Stimulated activated CD4-positive, alpha-beta T cell treated with anti-CD3 and anti-CD28 coated beads, TNF-alpha, amount 100 ng/mL, for 24 hours (primary cell): ENCODE measurements around the gene RNF175.

Source experiments
- DNase-seq, 3 experiments: peaks; one replicate each; pipeline ENCODE4 v3.0.0-alpha.2; 2020; ENCODE audit warnings: low read depth in 3 of 3

The RNF175 gene

DNA sequence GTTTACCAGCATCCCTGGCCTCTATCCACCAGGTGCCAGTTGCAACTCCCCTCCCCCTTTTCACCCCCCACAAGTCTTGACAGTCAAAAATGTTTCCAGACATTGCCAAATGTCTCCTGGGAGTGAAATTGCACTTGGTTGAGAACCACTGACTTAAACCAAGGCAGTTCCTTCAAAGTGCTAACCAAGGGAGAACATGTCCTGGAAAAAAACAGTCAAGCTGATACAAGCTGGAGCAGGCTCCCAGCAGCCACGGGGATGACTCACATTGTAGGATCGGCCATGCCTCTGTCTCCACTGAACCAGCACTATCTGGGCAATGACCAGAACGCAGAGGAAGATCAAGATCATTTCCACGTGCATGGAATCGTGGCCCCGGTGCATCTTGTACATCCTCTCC lies 11.4 kb downstream of the RNF175 start:
- no peak for DNase-seq

GRCh38 chr4:153747406-153747955 lies 12.3 kb downstream of the RNF175 start:
- DNase-seq, result no peak

- DNase-seq, result no peak
These were observed 14.2 kb downstream of the RNF175 start for GRCh38 chr4:153745651-153746050.

DNA sequence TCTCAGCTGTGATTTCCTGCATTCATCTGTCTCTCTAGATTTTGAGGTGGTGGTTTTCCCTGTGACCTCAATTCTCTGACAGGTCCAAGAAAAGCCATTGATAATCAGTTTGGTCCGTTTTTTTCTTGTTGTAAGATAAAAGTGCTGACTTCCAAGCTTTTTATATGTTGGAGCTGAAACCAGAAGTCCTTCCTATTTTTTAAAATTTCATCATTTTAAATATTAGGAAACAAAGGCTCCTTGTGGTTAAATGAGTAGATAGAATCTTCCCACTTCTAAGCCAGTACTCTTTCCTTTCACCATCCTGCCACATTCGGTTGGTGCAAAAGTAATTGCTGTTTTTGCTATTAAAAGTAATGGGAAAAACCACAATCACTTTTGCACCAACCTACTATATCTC lies 18.3 kb downstream of the RNF175 start:
- DNase-seq, result no peak

DNA sequence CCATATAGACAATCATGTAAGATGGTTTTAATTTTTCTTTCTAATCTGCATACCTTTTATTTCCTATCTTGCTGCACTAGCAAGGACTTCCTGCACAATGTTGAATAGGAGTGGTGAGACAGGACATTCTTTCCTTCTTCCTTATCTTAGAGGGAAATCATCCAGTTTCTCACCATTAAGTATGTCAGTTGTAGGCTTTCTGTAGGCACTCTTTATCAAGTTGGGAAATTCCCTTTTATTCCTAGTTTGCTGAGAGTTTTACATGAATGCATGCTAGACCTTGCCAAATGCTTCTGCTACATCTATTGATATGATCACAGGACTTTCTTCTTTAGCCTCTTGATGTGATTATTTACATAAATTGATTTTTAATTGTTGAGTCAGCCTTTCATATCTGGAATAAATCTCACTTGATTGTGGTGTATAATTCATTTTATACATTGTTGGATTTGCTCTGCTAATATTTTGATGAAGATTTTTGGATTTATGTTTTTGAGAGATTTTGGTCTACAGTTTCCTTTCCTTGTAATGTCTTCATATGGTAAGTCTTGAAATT lies 23.8 kb downstream of the RNF175 start:
- DNase-seq, result no peak

DNA sequence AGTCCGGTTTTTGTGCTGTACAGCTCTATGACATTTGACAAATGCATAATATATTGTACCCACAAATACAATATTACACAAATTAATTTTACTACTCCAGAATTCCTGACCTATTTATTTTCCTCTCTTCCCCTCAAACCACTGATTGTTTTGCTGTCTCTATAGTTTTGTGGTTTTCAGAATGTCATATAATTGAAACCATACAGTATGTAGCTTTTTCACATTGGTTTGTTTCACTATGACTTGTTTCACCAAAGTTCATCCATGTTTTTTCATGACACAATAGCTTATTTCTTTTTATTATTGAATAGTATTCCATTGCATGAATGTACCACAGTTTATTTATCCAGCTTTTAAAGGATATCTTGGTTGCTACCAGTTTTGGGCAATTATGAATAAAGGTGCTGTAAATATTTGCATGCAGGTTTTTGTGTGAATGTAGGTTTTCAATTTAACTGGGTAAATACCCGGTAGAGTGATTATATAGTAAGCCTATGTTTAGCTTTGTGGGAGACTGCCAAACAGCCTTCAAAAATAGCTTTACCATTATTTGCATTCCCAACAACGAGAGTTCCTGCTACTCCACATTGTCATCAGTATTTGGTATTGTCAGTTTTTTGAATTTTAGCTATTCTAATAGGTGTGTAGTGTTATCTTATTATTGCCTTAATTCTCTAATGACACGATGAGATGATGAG lies 25.9 kb downstream of the RNF175 start:
- DNase-seq, result no peak

- no peak for DNase-seq
These were observed 28.6 kb downstream of the RNF175 start for GRCh38 chr4:153731239-153731638.

GRCh38 chr4:153729895-153730294 lies 29.9 kb downstream of the RNF175 start:
- no peak for DNase-seq

- no peak for DNase-seq
These were observed 31.2 kb downstream of the RNF175 start for GRCh38 chr4:153728660-153729059.

GRCh38 chr4:153728151-153728550 lies 31.7 kb downstream of the RNF175 start:
- DNase-seq, result no peak

DNA sequence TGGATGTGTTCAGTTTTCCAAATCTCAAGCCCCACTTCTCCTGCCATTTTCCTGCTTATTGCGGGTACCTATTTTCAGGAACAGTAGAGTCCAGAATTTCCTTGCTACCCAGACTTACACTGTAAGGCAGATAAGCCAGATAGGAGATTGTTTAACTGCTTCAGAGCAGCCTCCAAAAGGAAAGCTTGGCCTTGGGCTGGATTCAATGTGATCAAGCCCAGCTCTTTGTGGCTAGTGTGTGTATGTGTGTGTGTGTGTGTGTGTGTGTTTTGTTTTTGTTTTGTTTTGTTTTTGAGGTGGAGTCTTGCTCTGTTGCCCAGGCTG lies 34.0 kb downstream of the RNF175 start:
- no peak for DNase-seq

DNA sequence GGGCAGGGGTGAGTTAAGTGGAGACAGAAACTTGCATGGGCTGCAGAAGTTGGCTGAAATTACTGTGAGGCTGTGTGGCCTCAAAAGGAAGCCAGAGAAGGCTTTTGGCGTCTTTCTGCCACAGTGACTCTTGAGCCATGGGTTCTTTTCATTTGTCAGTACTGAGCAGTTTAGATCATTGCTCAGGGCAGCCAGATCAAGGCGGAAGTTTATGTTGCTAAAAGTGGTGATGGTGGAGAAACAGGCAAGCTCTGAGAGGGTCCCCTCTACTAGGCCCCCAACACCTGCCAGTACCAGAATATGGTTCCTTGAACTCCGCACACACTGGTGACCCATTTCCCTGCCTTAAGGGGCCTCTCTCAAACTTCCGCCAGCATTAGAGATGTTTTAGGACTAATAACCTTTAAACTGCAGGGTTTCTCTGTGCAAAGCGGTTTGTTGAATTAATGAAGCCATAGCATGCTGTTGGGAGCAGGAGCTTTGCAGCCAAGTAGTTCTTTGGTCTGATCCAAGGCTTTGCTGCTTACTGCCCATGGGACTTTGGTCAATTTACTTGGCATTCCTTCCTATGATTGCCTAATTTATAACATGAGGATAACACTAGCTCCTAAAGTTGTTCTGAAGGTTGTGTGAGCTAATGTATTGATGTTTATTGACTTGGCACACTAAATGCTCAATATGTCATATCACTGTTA lies 34.5 kb downstream of the RNF175 start:
- no peak for DNase-seq

DNA sequence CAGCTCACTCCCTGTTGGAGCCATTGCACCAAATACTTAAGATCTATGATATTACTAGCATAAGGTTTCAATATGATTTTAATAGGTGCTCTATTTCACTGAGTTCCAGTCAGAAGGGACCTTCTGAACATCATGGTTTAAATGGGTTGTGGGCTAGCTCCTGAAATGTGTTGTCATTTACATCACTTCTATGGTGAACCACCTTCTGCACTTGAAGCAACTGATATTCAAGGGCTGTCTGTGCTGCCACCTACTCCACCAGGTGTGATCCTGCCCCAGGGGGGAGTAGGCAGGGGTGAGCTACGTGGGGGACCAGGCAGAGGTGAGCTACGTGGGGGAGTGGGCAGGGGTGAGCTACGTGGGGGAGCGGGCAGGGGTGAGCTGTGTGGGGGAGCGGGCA lies 35.2 kb downstream of the RNF175 start:
- no peak for DNase-seq

DNA sequence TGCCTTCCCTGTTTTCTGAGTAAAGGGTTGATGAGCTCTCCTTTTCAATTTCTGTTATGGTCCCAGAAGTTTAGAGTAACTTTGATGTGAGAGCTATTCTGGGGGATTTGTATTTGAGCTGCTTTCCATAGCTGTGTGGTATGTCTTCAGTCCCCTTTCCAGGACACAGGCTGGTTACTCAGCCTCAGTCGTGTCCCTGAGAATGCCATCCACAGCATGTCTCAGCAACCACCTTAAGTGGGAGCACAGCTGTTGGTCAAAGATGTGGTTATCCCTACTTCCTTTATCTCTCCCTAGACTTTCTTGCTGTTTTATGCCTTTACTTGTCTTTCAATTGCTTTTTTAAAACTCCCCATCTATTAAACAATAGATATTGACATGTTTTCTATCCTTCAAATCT lies 37.8 kb downstream of the RNF175 start:
- no peak for DNase-seq

GRCh38 chr4:153713866-153714646 lies 45.8 kb downstream of the RNF175 start:
- DNase-seq, result no peak

DNA sequence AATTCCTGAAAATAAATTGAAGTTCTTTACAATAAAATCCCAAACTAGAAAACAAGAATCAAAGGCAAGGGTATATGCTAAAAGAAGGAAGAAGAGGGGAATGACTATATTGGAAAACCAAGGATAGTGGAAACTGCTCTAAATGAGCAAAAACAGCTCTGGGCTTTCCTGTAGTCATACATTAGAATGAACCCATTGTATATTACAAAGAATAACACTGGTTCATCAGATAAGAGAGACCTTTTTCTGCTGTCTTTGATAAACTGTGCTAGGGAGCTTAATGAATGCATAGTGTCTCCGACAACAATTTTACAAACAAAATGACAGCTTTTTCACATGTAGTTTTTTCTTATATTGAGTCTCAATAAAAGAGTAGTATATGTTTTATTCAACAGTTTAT lies 49.1 kb downstream of the RNF175 start:
- DNase-seq, result no peak

DNA sequence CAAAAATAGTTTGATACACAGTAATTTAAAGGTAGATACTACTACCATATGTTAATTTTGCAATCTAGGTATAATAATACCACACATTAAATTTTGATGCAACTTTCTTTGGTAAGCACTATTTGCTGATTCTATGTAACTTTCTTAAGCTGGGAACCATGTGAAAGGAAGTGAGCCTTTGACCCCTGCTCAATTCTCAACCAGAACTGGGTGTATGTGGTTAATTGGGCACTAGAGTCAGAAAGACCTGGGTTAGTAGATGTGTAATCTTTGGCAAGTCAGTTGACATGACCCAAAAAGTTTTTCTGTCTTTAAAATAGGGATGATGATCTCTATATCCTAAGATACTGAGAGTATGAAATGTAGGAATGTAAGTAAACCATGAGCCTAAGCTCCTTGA lies 53.3 kb downstream of the RNF175 start:
- DNase-seq, result no peak

DNA sequence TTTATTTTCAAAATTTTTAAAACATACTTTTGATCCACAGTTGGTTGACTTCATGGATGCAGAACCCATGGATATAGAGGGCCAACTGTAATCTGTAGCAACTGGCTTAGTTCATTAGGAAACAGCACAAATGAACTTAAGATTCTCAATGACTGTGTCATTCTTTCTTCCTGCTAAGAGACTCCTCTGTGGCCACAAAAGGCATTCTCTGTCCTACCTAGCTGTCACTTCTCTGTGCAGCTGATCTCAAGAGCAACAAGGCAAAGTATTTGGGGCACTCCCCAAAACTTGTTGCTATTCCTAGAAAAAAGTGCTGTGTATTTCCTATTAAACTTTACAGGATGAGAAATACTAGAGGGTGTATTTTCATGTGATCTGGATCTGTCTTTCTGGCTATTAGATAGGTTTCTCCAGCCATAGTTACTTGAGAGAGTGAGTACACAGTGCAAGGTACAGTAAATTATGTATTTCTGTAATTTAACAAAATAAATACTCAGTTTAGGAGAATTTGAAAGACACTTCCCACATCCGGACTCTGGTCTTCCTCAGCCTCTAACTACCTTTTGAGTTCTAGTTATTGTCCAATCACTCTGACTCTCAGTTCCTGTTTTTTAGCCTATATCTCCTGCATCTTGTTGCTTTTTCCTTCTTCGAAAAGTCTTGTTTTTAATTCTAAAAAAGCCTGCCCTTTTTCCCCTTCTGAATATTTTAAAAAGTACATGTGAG lies 53.9 kb downstream of the RNF175 start:
- no peak for DNase-seq

DNA sequence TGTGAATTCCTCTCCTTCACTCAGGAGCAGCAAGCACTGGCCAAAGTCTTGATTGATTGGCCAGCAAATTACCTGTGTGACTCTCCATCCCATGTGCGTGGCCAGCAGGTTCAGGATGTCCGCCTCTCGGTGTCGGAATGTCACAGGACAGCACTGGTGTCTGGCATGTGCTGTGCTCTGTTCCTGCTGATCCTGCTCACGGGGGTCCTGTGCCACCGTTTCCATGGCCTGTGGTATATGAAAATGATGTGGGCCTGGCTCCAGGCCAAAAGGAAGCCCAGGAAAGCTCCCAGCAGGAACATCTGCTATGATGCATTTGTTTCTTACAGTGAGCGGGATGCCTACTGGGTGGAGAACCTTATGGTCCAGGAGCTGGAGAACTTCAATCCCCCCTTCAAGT lies 55.3 kb downstream of the RNF175 start:
- DNase-seq, result no peak

GRCh38 chr4:153684971-153685371 lies 74.9 kb downstream of the RNF175 start:
- DNase-seq, result peak in 1 of 3 experiments; percentile 10

DNA sequence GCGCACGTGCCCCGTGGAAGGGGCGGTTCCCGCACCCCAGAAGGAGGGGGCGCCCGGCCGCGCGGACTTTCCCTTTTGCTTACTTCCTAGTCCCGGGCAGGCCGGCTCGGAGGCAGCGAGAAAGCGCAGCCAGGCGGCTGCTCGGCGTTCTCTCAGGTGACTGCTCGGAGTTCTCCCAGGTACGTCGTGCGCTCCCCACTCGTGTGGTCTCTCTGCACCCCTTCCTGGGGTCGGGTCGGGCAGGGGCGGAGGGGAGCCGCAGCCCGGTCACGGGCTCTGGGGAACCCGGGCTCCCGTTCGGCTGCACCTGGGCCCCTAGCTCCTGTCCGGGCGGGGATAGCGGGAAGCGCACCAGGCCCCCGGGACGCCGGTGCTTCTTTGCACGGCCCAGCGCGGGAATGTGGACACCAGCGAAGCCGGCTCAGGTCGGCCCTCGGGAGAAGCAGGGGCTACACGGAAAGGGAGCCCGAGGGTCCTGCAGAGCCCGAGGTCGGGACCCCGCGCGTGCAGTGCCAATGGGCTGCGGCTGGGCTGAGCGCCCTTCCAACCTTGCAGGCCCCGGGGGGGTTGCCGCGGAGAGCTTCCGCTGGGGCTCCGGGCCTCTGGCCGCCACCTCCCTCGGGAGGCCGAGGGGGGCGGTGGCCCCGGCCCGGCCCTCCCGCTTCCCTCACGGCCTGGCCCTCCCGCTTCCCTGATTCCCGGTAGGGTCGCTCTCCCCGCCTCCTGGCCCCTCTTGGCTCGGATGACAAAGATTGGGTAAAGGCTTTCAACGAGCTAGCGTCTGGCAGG lies 75.4 kb downstream of the RNF175 start, which contains the start of gene TLR2:
TSS of gene TLR2 (plus strand) at position 99 of the 789 bp plus-strand sequence. CDS start 18,628 bp downstream, outside the sequence.
- DNase-seq, result peak; percentile 38 to 67 (median 42)
